H1 (cell line): ENCODE results near the gene KLK6. TPM values are rescaled to one million over a fixed set of nuclear protein-coding genes. Genes with fewer than 3 reads are reported as not detected.

Source experiments
- CREB1 ChIP-seq: IDR thresholded peaks from 2 replicates; pipeline ENCODE4 v1.6.1; 2012; ENCODE audit warnings: inconsistent platforms
- polyA plus RNA-seq, 7 experiments: library from polyadenylated mRNA; depleted of rRNA in 3 of 7; stranded (reverse) in 5 of 7; unstranded in 2 of 7; fragments of >200 nt in 5 of 7; fragments of 200-250 nt in 2 of 7; gene quantifications; 1 replicate in 5 of 7; 2 replicates in 1 of 7; 4 replicates in 1 of 7; pipeline versions ENCODE4 v1.2.1 to v1.2.3, GENCODE V29; 2011 to 2013; ENCODE audit warnings: missing spikeins in 2 of 7, mixed read lengths in 2 of 7
- total RNA-seq: library from RNA; stranded (reverse); fragmentation: NEBNext Ultra II Directional; extraction: Animal tissue kit (Norgen Biotek cat#: 25700); gene quantifications from 2 replicates; pipeline ENCODE4 v1.2.1, GENCODE V29; 2021
- TF ChIP-seq, protein P1 (sequence below): IDR thresholded peaks from 2 replicates; pipeline ENCODE4 v1.6.1; 2012; ENCODE audit warnings: inconsistent platforms

KLK6 gene
- total and polyA plus RNA-seq, 2 of the 8 experiments (the other 6 are each of a cell fraction or from before 2014, with no cell fraction given), result 0.69 to 3.2 TPM

DNA sequence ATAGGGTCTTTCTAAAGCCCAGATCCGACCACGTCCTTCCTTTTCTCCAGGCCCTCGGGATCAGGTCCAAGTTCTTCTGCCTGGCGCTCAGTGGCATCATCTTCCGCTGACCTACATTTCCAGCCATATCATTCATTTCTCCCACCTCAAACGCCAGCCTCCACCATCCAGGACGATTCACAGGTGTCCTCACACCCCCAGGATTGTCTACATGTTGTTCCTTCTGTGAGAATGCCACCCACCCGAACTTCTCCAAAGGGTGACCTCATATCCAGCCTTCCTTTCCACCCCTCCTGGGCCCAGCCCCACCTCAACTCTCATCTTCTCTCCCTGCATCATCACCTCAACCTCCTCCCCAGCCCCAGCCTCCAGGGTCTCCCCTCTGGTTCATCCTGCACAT, 11.8 kb downstream of the KLK6 start (continued):
- TF ChIP-seq, protein P1, sequence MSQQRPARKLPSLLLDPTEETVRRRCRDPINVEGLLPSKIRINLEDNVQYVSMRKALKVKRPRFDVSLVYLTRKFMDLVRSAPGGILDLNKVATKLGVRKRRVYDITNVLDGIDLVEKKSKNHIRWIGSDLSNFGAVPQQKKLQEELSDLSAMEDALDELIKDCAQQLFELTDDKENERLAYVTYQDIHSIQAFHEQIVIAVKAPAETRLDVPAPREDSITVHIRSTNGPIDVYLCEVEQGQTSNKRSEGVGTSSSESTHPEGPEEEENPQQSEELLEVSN, result no peak
- no peak for TF ChIP-seq CREB1
